ENCODE measurements around the gene NAPEPLD.

GRCh38 chr7:103141753-103142404 lies 7.0 kb downstream of the NAPEPLD start:
- TF ChIP-seq CTCF (IDR thresholded peaks at IDR 0.05) (no peak), POLR2A (IDR thresholded peaks at IDR 0.05) (no peak)
